ENCODE results near the gene MAP3K7.
"Not testable (repeated sequence)": the region's sequence is repeated elsewhere in the genome, so short reads cannot be mapped to it uniquely, and the experiment has no call there.

MAP3K7 gene

DNA sequence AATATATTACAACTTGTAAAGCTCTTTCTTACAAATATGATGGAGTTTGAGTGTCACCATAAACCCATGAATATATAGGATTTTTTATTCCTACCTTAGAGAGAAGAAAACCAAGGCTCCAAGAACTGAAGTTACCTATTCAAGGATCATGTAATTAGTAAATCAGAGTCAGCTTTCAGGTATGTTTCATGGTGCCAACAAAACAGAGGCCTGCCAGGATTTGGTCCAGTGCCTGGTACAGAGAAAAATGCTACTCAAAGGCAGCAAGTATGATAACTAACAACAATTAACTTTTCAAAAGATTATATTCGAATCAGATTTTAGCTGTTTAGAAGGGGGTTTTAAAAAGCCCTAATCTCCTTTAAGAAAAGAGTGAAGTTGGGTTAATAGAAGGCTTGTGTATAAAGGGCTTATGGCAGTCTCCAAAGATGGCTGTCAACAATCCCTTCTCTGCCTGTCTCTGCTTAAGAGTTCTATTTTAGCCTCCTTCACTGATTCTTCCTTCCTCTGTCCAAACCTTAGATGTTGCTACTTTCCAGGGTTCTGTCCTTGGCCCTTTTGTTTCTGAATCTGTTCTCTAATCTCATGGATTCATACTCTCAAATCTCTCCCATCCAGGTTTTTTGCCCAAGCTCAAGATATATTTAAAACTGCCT is 7.8 kb downstream of the MAP3K7 start:
- no peak for DNase-seq (ENCODE audit: low read depth)

DNA sequence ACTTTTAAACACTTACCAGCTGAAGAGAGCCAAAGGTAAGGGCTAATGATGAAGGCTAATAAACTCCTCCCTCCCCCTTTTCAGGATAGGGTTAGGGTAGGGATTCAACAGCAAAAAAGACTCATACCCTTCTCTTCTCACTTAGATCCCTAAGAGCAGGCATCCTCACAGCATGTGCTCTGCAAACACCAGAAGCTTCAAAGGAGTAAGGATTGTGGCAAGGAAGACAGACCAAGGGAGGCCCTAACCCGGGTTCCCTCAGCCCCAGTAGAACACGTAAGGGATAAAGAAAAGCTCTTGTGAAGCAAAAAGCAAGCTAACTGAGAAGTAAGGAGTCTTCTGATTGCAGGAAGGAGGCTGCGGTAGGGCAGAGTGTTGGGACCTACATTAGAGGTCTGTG is 11.6 kb downstream of the MAP3K7 start:
- DNase-seq (ENCODE audit: low read depth): no peak

- DNase-seq (ENCODE audit: low read depth): no peak
These were observed 12.3 kb downstream of the MAP3K7 start for GRCh38 chr6:90574610-90575009.

DNA sequence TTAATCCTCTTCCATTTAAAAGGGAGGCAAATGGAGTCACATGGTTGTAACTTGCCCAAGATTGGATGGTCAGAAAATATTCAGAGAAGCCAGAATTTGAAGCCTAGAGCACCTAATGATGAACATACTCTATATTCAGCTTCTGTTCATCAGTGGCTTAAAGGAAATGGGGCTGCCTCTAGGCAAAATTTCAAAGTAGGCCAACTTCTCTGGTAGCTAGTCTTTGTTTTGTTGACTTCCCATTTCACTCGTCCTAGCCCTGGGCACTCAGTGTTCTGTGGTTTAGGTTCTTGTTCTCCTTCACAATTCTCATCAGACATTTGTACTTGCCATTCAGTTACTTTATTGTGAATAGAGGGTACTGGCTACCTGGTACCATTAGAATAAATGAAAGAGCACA is 13.2 kb downstream of the MAP3K7 start:
- DNase-seq (ENCODE audit: low read depth): no peak

- no peak for DNase-seq (ENCODE audit: low read depth)
These were observed 14.0 kb downstream of the MAP3K7 start for GRCh38 chr6:90572856-90573255.

- no peak for DNase-seq (ENCODE audit: low read depth)
These were observed 17.6 kb downstream of the MAP3K7 start for GRCh38 chr6:90569223-90569622.

DNA sequence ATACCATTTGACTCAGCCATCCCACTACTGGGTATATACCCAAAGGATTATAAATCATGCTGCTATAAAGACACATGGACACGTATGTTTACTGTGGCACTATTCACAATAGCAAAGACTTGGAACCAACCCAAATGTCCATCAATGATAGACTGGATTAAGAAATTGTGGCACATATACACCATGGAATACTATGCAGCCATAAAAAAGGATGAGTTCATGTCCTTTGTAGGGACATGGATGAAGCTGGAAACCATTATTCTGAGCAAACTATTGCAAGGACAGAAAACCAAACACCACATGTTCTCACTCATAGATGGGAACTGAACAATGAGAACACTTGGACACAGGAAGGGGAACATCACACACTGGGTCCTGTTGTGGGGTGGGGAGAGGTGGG is 19.2 kb downstream of the MAP3K7 start:
- DNase-seq (ENCODE audit: low read depth): not testable (repeated sequence)

DNA sequence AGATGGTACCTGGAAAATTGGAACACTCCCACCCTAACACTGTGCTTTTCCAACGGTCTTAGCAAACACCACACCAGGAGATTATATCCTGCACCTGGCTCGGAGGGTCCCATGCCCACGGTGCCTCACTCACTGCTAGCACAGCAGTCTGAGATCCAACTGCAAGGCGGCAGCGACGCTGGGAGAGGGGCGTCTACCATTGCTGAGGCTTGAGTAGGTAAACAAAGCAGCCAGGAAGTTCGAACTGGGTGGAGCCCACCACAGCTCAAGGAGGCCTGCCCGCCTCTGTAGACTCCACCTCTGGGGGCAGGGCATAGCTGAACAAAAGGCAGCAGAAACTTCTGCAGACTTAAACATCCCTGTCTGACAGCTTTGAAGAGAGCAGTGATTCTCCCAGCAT is 24.5 kb downstream of the MAP3K7 start:
- not testable (repeated sequence) for DNase-seq (ENCODE audit: low read depth)

DNA sequence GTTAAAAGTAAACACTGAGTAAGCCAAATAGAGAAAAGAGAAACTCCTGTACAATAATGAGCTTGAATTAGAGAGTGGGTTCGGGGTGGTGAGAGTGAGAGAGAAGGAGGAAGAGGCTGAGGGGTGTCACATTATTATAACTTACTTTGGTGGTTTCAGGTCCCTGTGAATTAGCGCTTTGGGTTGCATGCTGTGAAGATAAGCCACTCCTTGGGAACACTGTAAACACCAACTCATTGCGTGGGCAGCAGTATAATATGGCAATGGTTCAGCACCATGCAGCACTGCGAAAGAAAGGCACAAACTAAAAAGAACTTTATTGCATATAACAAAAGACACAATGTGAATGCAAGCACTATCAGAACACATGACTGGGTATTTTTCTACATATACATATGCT is 26.9 kb downstream of the MAP3K7 start:
- DNase-seq (ENCODE audit: low read depth): no peak

DNA sequence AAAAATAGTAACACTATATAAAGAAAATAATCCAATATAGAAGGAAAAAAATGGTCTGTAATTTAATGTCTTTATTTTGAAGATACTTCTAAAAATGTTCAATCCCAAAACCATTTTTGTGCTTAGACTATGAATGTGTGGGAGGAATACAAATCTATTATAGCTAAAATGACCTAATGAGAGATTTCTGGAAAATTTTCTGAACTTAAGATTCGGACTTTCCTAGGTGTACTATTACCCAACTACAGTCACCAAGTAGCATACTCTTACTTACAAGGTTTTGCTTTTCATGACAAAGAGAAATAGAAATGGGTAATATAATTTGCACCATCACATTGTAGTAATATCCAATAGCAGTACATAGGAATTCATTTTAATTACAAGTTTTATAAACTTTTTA is 29.9 kb downstream of the MAP3K7 start:
- DNase-seq (ENCODE audit: low read depth): no peak

- no peak for DNase-seq (ENCODE audit: low read depth)
These were observed 38.9 kb downstream of the MAP3K7 start for GRCh38 chr6:90547991-90548390.

DNA sequence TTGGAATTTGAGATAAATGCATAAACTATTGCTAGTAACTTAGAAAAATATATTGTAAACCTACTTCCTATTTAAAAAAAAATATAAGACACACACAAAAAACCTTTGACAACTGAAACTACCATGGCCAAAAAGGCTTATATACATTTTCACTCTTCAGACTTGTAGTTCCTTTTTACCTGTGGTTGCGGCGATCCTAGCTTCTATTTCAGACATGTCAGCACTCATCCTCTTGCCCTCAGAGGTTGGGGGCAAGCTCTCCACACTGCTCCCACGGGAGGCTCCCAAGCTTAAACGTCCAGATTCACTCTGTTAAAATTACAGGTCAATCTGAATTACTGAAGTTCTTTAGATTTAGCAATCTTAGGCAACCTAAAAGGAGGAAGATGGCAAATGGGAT is 39.8 kb downstream of the MAP3K7 start:
- DNase-seq (ENCODE audit: low read depth): no peak

DNA sequence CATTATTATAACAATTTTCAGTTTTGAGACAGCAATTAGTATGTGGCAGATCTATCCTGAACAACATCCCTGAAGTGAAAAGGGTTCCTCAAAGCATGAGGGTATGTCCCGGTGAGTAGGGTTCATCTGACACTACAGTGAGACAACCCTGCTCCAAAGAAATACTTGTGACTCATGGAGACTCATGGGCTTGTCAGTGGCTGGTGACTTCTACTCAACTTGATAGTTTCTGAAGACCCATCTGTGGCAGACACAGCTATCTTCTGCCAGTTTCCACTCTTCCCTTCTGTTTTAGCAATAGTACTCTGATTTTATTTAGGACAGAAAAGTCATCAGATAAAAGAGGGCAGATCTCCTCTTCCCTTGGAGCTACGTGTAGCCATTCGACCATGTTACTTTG is 41.4 kb downstream of the MAP3K7 start:
- DNase-seq (ENCODE audit: low read depth): no peak

DNA sequence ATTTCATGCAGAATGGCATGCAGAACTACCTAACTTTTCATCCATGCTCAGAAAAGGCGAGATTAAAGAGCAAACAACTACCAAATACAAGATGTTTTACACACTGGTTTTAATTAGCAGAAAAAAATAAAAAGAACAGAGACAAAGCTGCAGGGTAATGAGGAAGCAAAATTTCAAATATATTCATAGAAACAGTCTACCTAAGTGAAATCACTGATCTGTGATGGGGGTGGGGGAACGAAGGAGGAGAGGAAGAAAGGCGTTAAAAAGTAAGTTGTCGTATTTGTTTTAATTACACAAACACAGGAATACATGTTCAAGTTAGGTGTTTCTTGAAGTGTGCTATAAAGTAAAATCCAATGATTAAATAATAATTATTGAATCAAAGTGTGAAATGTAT is 42.1 kb downstream of the MAP3K7 start:
- DNase-seq (ENCODE audit: low read depth): no peak

GRCh38 chr6:90544081-90544480 is 42.8 kb downstream of the MAP3K7 start:
- no peak for DNase-seq (ENCODE audit: low read depth)

DNA sequence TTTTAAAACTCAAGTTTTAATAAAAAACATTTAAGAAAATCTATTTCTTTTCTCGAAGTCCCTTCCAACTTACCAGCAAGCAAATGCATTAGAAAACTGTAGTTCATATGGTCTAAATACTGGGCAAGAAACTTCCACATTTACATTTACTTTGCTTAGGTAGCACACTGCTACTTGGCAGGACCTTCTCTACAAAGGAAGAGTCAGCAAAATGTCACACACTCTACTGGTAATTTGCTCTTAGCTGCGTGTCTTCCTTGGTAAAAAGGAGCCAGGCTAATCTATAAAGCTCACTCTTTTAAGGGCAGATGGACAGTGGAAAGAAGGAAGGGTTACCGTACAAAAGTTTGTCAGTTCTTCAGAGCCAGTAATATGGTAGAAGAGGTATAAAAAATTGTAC is 45.7 kb downstream of the MAP3K7 start:
- DNase-seq (ENCODE audit: low read depth): no peak

- DNase-seq (ENCODE audit: low read depth): no peak
These were observed 48.4 kb downstream of the MAP3K7 start for GRCh38 chr6:90538278-90539046.

- no peak for DNase-seq (ENCODE audit: low read depth)
These were observed 49.1 kb downstream of the MAP3K7 start for GRCh38 chr6:90537723-90538258.

DNA sequence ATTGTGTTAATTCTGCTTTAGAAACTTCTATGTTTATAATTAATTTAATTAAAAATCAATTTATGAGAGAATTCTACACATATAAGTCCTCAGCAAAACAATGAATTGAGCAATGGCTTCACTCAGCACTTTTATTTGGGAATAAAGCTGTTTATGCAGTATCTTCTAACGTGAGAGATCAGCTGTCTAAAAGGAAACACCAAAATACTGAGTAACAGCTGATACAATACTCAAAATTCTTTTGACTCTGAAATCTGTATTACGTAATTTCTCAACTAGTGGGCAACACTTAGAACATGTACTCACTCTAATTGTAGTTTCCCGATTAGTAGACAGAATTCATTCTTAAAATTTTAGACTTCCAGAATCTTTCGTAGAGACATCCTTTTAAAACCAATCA is 49.8 kb downstream of the MAP3K7 start:
- peak; percentile 4 for DNase-seq (ENCODE audit: low read depth)

- no peak for DNase-seq (ENCODE audit: low read depth)
These were observed 50.4 kb downstream of the MAP3K7 start for GRCh38 chr6:90536520-90536919.

GRCh38 chr6:90534337-90535025 is 52.4 kb downstream of the MAP3K7 start:
- no peak for DNase-seq (ENCODE audit: low read depth)

DNA sequence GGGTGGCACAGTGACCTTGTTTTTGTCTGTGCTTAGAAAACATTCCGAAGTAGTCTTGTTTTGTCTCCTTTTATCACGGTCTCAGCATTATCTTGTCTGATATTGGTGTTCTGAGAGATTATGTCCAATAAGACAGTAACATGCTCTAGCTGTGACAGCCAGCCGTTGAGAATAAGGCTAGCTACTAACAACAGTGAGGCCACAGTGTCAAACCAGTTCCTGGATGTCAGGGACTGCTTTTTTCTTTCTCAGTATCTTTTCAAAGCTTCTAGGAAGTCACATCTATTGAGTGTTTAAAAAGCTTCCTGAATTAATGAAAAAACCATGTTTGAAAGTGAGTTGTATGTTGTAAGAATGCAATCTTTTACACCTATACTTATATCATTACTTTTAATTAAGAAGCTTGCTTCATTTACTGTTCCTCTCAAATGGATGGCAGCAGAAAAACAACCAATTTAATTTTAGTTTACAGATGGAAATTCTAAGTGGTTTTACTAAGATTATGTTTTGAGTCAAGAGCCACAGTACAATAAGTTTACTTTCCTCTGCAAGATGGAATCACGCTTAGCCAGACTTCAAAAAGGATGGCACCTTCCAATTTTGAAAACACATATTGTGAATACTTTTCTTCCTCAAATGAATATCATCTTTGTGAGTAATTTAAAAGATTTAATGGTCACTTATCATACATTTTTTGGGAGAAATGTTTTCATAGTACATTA is 53.1 kb downstream of the MAP3K7 start:
- no peak for DNase-seq (ENCODE audit: low read depth)

All from stromal cell of bone marrow (primary cell).